Subcutaneous abdominal adipose tissue (tissue), 5 donors: Measurements from ENCODE around the gene P4HA1.
"Not testable (repeated sequence)": the region's sequence is repeated elsewhere in the genome, so short reads cannot be mapped to it uniquely, and the experiment has no call there.

Source experiments
- H3K27ac ChIP-seq: one replicate; pipeline ENCODE4 v1.7.0; 2013; ENCODE audit warnings: low read depth, mild to moderate bottlenecking, inconsistent platforms, low read length, moderate library complexity
- H3K27me3 ChIP-seq, 5 donors: one replicate each; pipeline ENCODE4 v1.7.0; 2013; ENCODE audit warnings: low read length in 5 of 5, inconsistent platforms in 1 of 5; ENCODE audit not compliant: control insufficient read depth in 5 of 5, insufficient read depth in 4 of 5
- H3K36me3 ChIP-seq, 5 donors: one replicate each; pipeline ENCODE4 v1.7.0; 2013; ENCODE audit warnings: low read length in 5 of 5; ENCODE audit not compliant: control insufficient read depth in 5 of 5, insufficient read depth in 5 of 5
- H3K4me1 ChIP-seq, 5 donors: one replicate each; pipeline ENCODE4 v1.7.0; 2013; ENCODE audit warnings: low read length in 5 of 5, mild to moderate bottlenecking in 3 of 5, moderate library complexity in 1 of 5; ENCODE audit not compliant: control insufficient read depth in 5 of 5, insufficient read depth in 5 of 5
- H3K4me3 ChIP-seq, 5 donors: one replicate each; pipeline ENCODE4 v1.7.0; 2013; ENCODE audit warnings: low read length in 5 of 5, low read depth in 1 of 5
- H3K9ac ChIP-seq, 5 donors: one replicate each; pipeline ENCODE4 v1.7.0; 2013; ENCODE audit warnings: low read length in 5 of 5, mild to moderate bottlenecking in 4 of 5, moderate library complexity in 3 of 5
- H3K9me3 ChIP-seq, 5 donors: one replicate each; pipeline ENCODE4 v1.7.0; 2013; ENCODE audit warnings: low read length in 5 of 5; ENCODE audit not compliant: control insufficient read depth in 5 of 5
- donor health status: healthy.
- donor health status: healthy.
- donor health status: healthy.
- donor health status: healthy.
- donor health status: healthy.

Gene P4HA1

GRCh38 chr10:72997099-72997498 lies 99.6 kb downstream of the P4HA1 start:
- no peak overlapping the region for H3K4me3 ChIP-seq
- H3K9ac ChIP-seq: no peak overlapping the region
- H3K9me3 ChIP-seq: peaks cover 0 to 3% (median 0%) of the 10 kb centered on the region in 5 donors
- no peaks in the 10 kb centered on the region for H3K4me1 ChIP-seq
- H3K27ac ChIP-seq: no peak overlapping the region
- no peaks in the 10 kb centered on the region for H3K27me3 ChIP-seq
- H3K36me3 ChIP-seq: no peaks in the 10 kb centered on the region

DNA sequence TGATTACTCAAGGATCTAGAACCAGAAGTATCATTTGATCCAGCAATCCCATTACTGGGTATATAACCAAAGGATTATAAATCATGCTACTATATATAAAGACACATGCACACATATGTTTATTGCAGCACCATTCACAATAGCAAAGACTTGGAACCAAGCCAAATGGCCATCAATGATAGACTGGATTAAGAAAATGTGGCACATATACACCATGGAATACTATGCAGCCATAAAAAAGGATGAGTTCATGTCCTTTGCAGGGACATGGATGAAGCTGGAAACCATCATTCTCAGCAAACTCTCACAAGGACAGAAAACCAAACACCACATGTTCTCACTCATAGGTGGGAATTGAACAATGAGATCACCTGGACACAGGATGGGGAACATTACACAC lies 101.2 kb downstream of the P4HA1 start:
- not testable (repeated sequence) for H3K4me1 ChIP-seq, H3K9me3 ChIP-seq, H3K36me3 ChIP-seq, H3K27me3 ChIP-seq, H3K9ac ChIP-seq, H3K4me3 ChIP-seq, H3K27ac ChIP-seq

DNA sequence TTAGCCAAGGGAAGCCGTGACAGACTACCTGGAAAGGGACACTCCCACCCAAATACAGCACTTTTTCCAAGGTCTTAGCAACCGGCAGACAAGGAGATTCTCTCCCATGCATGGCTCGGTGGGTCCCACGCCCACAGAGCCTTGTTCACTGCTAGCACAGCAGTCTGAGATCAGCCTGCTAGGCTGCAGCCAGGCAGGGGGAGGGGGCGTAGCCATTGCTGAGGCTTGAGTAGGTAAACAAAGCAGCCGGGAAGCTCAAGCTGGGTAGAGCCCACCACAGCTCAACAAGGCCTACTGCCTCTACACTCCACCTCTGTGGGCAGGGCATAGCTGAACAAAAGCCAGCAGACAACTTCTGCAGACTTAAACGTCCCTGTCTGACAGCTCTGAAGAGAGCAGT lies 106.9 kb downstream of the P4HA1 start:
- not testable (repeated sequence) for H3K4me3 ChIP-seq, H3K27ac ChIP-seq, H3K9me3 ChIP-seq, H3K27me3 ChIP-seq, H3K9ac ChIP-seq, H3K36me3 ChIP-seq, H3K4me1 ChIP-seq

DNA sequence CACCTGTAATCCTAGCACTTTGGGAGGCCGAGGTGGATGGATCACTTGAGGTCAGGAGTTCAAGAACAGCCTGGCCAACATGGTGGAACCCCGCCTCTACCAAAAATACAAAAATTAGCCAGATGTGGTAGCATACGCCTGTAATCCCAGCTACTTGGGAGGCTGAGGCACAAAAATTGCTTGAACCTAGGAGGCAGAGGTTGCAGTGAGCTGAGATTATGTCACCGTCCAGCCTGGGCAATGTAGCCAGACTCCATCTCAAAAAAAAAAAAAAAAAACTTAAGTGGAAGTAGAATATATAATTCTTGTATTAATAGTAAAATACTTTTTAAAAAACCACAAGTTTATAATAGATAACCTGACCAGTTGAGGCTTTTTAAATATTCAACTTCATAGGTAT lies 112.0 kb downstream of the P4HA1 start:
- not testable (repeated sequence) for H3K9ac ChIP-seq, H3K27me3 ChIP-seq, H3K36me3 ChIP-seq, H3K4me1 ChIP-seq, H3K4me3 ChIP-seq, H3K27ac ChIP-seq
- peaks cover 0 to 14% (median 8%) of the 10 kb centered on the region in 5 donors for H3K9me3 ChIP-seq

GRCh38 chr10:72981882-72982529 lies 114.7 kb downstream of the P4HA1 start:
- Histone ChIP-seq H3K9ac (no peak overlapping the region), H3K36me3 (no peaks in the 10 kb centered on the region), H3K27me3 (no peaks in the 10 kb centered on the region)

GRCh38 chr10:72981028-72981881 lies 115.4 kb downstream of the P4HA1 start:
- H3K9ac ChIP-seq: no peak overlapping the region
- no peak overlapping the region for H3K4me3 ChIP-seq
- peaks cover 0 to 4% (median 0%) of the 10 kb centered on the region in 5 donors for H3K4me1 ChIP-seq
- H3K27ac ChIP-seq: no peak overlapping the region
- H3K36me3 ChIP-seq: no peaks in the 10 kb centered on the region
- H3K27me3 ChIP-seq: no peaks in the 10 kb centered on the region
- H3K9me3 ChIP-seq: peaks cover 4 to 31% (median 13%) of the 10 kb centered on the region in 5 donors

More at GRCh38 chr10:72981882-72982529, 114.7 kb downstream of the P4HA1 start:
- H3K4me3 ChIP-seq: no peak overlapping the region
- H3K27ac ChIP-seq: no peak overlapping the region
- H3K4me1 ChIP-seq: peaks cover 0 to 4% (median 0%) of the 10 kb centered on the region in 5 donors
- peaks cover 4 to 24% (median 10%) of the 10 kb centered on the region in 5 donors for H3K9me3 ChIP-seq

DNA sequence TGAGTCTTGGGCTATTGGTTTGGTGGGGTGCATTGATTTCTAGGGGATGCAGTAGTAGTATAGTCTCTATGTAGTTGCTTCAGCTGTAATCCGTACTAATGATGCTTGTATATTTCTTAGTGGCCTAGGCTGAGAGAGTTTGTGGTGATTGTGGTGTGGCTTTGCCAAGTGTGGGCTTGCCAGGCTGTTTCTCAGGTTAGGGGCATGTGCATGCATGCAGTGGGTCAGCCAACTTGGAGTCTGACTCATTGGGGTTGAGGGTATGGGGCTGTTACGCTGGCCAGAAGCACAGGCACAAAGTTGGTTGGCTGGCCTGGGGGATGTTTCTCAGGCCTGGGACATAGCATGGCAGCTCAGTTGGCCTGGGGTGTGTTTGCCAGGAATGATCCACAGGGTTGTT lies 116.3 kb downstream of the P4HA1 start:
- no peak overlapping the region for H3K9ac ChIP-seq
- no peaks in the 10 kb centered on the region for H3K27me3 ChIP-seq
- no peak overlapping the region for H3K27ac ChIP-seq
- no peak overlapping the region for H3K4me3 ChIP-seq
- no peaks in the 10 kb centered on the region for H3K36me3 ChIP-seq
- H3K4me1 ChIP-seq: peaks cover 0 to 4% (median 0%) of the 10 kb centered on the region in 5 donors
- H3K9me3 ChIP-seq: peaks cover 9 to 37% (median 21%) of the 10 kb centered on the region in 5 donors

DNA sequence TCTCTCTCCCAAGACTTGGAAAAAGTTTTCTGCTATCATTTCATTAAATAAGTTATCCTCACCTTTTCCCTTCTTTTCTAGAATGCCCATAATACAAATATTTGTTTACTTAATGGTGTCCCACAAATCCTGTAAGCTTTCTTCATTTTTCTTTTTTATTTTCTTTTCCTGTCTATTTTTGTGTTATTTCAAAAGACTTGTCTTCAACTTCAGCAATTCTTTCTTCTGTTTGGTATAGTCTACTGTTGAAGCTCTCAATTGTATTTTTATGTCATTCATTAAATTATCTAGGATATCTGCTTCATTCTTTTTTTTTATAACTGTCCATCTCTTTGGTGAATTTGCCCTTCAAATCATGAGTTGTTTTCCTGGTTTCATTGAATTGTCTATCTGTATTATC lies 117.0 kb downstream of the P4HA1 start:
- no peaks in the 10 kb centered on the region for H3K27me3 ChIP-seq
- H3K4me3 ChIP-seq: no peak overlapping the region
- peaks cover 9 to 41% (median 26%) of the 10 kb centered on the region in 5 donors for H3K9me3 ChIP-seq

DNA sequence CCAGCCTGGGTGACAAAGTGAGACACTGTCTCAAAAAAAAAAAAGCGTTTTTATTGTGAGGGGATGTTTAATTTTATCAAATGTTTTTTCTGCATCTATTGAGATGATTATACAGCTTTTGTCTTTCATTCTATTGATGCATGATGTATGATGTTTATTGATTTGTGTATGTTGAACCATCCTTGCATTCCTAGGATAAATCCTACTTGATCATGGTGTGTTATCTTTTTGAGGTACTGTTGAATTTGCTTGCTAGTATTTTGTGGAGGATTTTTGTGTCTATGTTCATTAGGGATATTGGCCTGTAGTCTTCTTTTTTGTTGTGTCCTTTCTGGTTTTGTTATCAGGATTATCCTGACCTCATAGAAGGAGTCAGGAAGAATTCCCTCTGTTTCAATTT lies 119.8 kb downstream of the P4HA1 start:
- H3K9ac ChIP-seq: no peak overlapping the region
- H3K36me3 ChIP-seq: no peaks in the 10 kb centered on the region
- H3K27ac ChIP-seq: no peak overlapping the region
- H3K4me3 ChIP-seq: no peak overlapping the region
- H3K9me3 ChIP-seq: peaks cover 7 to 34% (median 24%) of the 10 kb centered on the region in 5 donors
- H3K4me1 ChIP-seq: peaks cover 0 to 4% (median 0%) of the 10 kb centered on the region in 5 donors
- no peaks in the 10 kb centered on the region for H3K27me3 ChIP-seq

More for the DNA sequence above, 117.0 kb downstream of the P4HA1 start:
- Histone ChIP-seq H3K27ac (no peak overlapping the region), H3K9ac (no peak overlapping the region), H3K36me3 (no peaks in the 10 kb centered on the region), H3K4me1 (peaks cover 0 to 4% (median 0%) of the 10 kb centered on the region in 5 donors)
